Renal cortical epithelial cell (primary cell): ENCODE measurements around the gene ST6GALNAC1. TPM values are rescaled to one million over a fixed set of nuclear protein-coding genes. Genes with fewer than 3 reads are reported as not detected.

Experiments used
- DNase-seq: peaks from one replicate; pipeline ENCODE4 v3.0.0-alpha.2; 2011; ENCODE audit warnings: low read depth
- total RNA-seq: library from RNA; depleted of rRNA; stranded (reverse); fragments of >200 nt; gene quantifications from 2 replicates; pipeline ENCODE4 v1.2.3, GENCODE V29; 2014

ST6GALNAC1 gene
- total RNA-seq, 1 donor from 2014 or later, result not detected

GRCh38 chr17:76581515-76581914, 62.0 kb downstream of the ST6GALNAC1 start:
- no peak for DNase-seq

DNA sequence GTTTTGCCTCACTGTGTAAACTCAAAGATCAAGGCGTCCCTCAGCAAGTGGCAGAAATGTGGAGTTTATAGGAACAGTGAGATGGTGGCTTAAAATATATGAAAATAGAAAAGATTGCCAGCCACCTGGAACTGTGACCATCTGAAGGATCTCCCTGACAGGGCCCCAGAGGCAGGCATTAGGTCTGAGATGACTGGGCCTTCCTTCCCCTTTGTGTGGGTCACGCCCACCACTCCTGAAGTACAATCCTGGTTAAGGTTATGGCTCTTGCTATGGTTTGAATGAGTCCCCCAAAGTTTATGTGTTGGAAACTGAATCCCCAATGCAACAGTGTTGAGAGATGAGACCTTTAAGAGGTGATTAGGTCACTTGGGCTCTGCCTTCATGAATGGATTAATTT, 64.3 kb downstream of the ST6GALNAC1 start:
- no peak for DNase-seq

GRCh38 chr17:76578376-76578775, 65.2 kb downstream of the ST6GALNAC1 start:
- DNase-seq, result no peak

DNA sequence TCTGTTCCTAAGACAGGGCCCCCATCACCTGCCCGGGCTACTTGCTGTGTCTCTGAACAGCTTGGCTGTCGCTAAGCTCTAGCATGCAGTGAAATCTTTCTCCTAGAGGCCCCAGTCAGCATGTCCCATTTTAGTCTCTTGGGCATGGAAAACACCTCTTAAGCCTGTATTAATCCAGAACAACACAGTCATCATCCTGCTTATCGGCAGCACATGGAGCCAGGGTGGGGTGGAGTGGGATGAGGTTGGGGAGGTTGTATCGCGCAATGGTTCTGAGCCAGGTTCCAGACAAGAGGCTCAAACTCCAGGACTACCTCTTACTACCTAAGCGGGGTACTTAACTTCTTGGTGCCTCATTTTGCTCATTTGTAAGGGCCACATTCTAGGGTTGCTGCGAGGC, 65.7 kb downstream of the ST6GALNAC1 start:
- no peak for DNase-seq

GRCh38 chr17:76576189-76576588, 67.4 kb downstream of the ST6GALNAC1 start:
- DNase-seq, result no peak

DNA sequence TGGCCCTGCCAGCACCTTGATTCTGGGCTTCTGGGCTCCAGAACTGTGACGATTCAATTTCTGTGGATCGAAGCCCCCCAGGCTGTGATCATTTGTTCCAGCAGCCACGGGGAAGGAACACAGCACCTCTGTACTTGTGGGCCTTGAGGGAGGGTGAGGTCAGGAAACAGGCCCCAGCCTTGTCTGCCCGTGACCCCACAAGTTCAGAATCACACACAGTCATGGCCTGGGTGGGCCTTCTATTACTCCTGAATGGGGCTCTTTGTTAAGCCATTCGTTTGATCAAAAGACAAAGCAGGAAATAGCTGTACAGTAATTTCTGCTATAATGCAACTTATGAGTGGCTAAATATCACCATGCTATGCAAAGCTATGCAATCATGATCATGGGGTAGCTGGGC, 68.0 kb downstream of the ST6GALNAC1 start:
- no peak for DNase-seq

Other genes starting within 250 kb of the ST6GALNAC1 start
- gene UBE2O, start 190.6 kb downstream of the ST6GALNAC1 start, total RNA-seq, result 9.9 and 36.8 TPM in 2 replicates
- gene AANAT, start 176.2 kb downstream of the ST6GALNAC1 start, total RNA-seq, result 0.10 TPM in 1 of 2 replicates, not detected in the other
- gene RHBDF2, start 142.3 kb downstream of the ST6GALNAC1 start, total RNA-seq, result 30.0 and 40.1 TPM in 2 replicates
- gene CYGB, start 106.0 kb downstream of the ST6GALNAC1 start, total RNA-seq, result 10.3 and 49.8 TPM in 2 replicates
- 0.94 and 5.0 TPM in 2 replicates for gene PRCD, start 103.7 kb downstream of the ST6GALNAC1 start, total RNA-seq
- 3.5 and 8.0 TPM in 2 replicates for gene ST6GALNAC2, start 57.9 kb downstream of the ST6GALNAC1 start, total RNA-seq
- gene MXRA7, start 67.2 kb upstream of the ST6GALNAC1 start, total RNA-seq, result 152 and 286 TPM in 2 replicates
- gene JMJD6, start 82.8 kb upstream of the ST6GALNAC1 start, total RNA-seq, result 18.2 and 18.4 TPM in 2 replicates
- gene METTL23, start 83.1 kb upstream of the ST6GALNAC1 start, total RNA-seq, result 27.0 and 31.6 TPM in 2 replicates
- 121 and 147 TPM in 2 replicates for gene SRSF2, start 93.6 kb upstream of the ST6GALNAC1 start, total RNA-seq
- 21.1 and 23.1 TPM in 2 replicates for gene MFSD11, start 94.4 kb upstream of the ST6GALNAC1 start, total RNA-seq
- gene MGAT5B, start 224.6 kb upstream of the ST6GALNAC1 start, total RNA-seq, result 0.35 and 0.40 TPM in 2 replicates